Cardiac muscle cell (in vitro differentiated cells and primary cell): ENCODE measurements around the gene NCMAP. TPM values are rescaled to one million over a fixed set of nuclear protein-coding genes. Genes with fewer than 3 reads are reported as not detected.

Experiments
- DNase-seq, 2 donors: peaks; one replicate each; pipeline versions ENCODE4 v3.0.0 to v3.0.0-alpha.2; 2010 to 2017; ENCODE audit warnings: low read depth in 1 of 2, low spot score in 1 of 2
- H3K27ac ChIP-seq: fragments of 200-600 bp; sonication (generic); 2 replicates; pipeline ENCODE4 v1.5.1; 2016
- H3K27me3 ChIP-seq: fragments of 200-600 bp; sonication (generic); 2 replicates; pipeline ENCODE4 v1.6.0; 2016; ENCODE audit warnings: control low read depth
- H3K36me3 ChIP-seq: fragments of 200-600 bp; sonication (generic); 2 replicates; pipeline ENCODE4 v1.5.1; 2016; ENCODE audit warnings: control low read depth
- H3K4me1 ChIP-seq: fragments of 200-600 bp; sonication (generic); 2 replicates; pipeline ENCODE4 v1.8.1; 2017; ENCODE audit warnings: low read depth, mild to moderate bottlenecking, mixed run types
- H3K4me3 ChIP-seq: fragments of 200-600 bp; sonication (generic); 2 replicates; pipeline ENCODE4 v1.5.1; 2016; ENCODE audit warnings: mild to moderate bottlenecking
- H3K9me3 ChIP-seq: fragments of 200-600 bp; sonication (generic); 2 replicates; pipeline ENCODE4 v1.5.1; 2017; ENCODE audit warnings: low read depth, mild to moderate bottlenecking, control low read depth
- CTCF ChIP-seq: IDR thresholded peaks from 2 replicates; pipeline ENCODE4 v1.5.1; 2012; ENCODE audit warnings: low read depth, mild to moderate bottlenecking, low read length
- polyA plus RNA-seq: library from polyadenylated mRNA; unstranded; fragments of >200 nt; fragmentation: Nextera tagmentation; extraction: Ambion mirVana; gene quantifications from 2 replicates; pipeline ENCODE4 v1.2.1, GENCODE V29; 2016
- total RNA-seq: library from RNA; depleted of rRNA; stranded (reverse); fragments of >200 nt; gene quantifications from 2 replicates; pipeline ENCODE4 v1.2.3, GENCODE V29; 2016

The NCMAP gene
- total and polyA plus RNA-seq, 2 experiments from 2014 or later: not detected

DNA sequence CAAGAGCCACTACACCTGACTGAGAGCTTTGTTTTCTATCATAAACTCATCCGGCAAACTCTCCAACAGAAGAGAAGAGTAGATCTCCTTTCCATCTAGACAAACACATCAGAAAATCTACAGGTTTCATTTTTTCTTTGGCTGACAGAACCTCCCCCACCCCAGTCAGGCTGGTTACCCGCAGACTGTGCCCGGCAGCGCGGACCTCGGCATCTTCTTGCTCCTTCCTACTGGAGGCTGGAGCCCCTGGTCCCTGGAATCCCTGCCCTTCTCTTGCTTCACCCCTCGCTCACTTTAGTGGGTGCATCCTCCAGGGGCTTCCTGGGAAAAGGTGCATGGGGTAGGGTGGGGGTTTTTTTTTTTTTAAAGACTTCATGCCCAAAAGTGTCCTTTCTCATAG, 23.0 kb downstream of the NCMAP start:
- TF ChIP-seq CTCF: no peak
- no peak overlapping the region for H3K4me3 ChIP-seq
- DNase-seq: no peak
- H3K27ac ChIP-seq: no peak overlapping the region
- H3K27me3 ChIP-seq: no peaks in the 10 kb centered on the region
- H3K9me3 ChIP-seq: no peaks in the 10 kb centered on the region
- no peaks in the 10 kb centered on the region for H3K4me1 ChIP-seq
- no peaks in the 10 kb centered on the region for H3K36me3 ChIP-seq

DNA sequence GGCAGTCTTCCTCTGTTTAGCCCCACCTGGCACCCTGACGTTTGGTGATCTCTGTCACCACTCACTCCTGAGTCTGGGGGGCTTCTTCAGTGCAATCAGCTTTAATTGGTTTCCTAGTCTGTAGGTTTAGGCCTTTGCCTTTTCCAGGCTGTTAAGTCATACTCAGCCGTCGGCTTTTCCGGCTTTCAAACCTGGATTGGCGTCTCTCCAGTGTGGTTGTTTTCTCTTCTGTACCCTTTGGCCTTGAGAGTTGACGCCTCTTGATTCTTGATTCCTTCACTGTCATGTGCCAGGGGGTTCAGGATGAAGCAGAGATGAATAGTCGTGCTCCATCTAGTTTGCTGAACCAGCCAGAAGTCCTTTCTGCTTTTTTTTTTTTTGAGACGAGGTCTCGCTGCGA, 24.9 kb downstream of the NCMAP start:
- H3K27me3 ChIP-seq: no peaks in the 10 kb centered on the region
- no peak for TF ChIP-seq CTCF
- DNase-seq: no peak
- peaks cover 7% of the 10 kb centered on the region for H3K4me1 ChIP-seq
- no peak overlapping the region for H3K27ac ChIP-seq
- no peaks in the 10 kb centered on the region for H3K36me3 ChIP-seq
- no peak overlapping the region for H3K4me3 ChIP-seq
- H3K9me3 ChIP-seq: no peaks in the 10 kb centered on the region

GRCh38 chr1:24584171-24584647, 28.3 kb downstream of the NCMAP start:
- H3K9me3 ChIP-seq: no peaks in the 10 kb centered on the region
- H3K27me3 ChIP-seq: no peaks in the 10 kb centered on the region
- no peak for TF ChIP-seq CTCF
- peaks cover 7% of the 10 kb centered on the region for H3K4me1 ChIP-seq
- H3K36me3 ChIP-seq: no peaks in the 10 kb centered on the region
- DNase-seq: peak in 1 of 2 donors; percentile 15
- H3K4me3 ChIP-seq: no peak overlapping the region
- H3K27ac ChIP-seq: peak overlapping the region; percentile 22

DNA sequence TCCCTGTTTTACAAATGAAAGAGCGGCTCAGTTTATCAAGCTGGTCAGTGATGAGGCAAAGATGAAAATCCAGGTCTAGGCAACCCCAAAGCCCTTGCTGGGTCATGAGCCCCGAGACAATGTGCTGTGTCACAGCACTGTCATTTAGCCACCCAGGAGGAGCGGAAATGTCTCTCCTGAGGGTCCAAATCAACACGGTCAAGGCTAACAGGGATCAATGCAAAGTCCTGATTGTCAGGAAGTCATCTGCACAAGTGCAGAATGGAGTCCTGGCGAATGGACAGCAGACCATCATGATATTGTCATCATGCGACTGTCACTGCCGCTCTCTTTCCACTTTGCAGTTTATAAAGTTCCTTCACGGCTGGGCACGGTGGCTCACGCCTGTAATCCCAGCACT, 30.2 kb downstream of the NCMAP start:
- no peaks in the 10 kb centered on the region for H3K9me3 ChIP-seq
- no peaks in the 10 kb centered on the region for H3K27me3 ChIP-seq
- H3K36me3 ChIP-seq: no peaks in the 10 kb centered on the region
- no peak for DNase-seq
- no peak overlapping the region for H3K27ac ChIP-seq
- no peak overlapping the region for H3K4me3 ChIP-seq
- no peak for TF ChIP-seq CTCF
- peaks cover 7% of the 10 kb centered on the region for H3K4me1 ChIP-seq

DNA sequence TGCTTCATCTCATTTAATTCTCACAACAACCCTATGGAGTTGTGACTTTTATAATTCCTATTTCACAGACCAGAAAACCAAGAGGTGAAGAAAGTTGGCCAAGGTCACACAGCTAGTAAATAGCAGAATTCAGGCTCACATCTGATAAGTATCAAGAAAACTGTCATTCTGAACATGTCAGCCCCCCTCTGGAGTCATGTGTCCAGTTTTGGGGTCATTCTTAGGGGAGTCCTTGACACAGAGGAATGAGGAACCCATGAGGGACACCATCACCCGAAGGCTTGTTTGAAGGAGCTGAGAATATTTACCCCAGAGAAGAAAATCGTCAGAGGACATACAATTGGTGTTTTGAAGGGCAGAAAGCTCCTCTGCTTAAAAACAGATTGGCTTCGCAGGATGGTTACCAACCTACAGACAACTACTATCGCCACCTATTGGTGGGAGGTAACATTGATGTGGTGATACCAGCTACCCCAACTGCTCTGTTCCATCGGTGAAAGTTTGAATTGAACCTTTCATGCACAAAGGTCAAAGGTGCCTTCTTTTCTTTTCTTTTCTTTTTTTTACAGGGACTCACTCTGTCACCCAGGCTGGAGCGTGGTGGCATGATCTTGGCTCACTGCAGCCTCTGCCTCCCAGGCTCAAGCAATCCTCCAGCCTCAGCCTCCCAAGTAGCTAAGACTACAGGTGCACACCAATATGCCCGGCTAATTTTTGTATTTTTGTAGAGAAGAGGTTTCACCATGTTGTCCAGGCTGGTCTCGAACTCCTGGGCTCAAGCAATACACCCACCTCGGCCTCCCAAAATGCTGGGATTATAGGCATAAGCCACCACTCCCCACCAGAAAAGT, 31.3 kb downstream of the NCMAP start:
- peak; percentile 66 to 67 for DNase-seq
- Histone ChIP-seq H3K27me3 (no peaks in the 10 kb centered on the region), H3K9me3 (no peaks in the 10 kb centered on the region), H3K4me1 (peaks cover 7% of the 10 kb centered on the region), H3K36me3 (no peaks in the 10 kb centered on the region), H3K4me3 (no peak overlapping the region), H3K27ac (no peak overlapping the region)
- TF ChIP-seq CTCF: peak; percentile 77
